ENCODE data around the gene ISM1.
"Not testable (repeated sequence)": the region's sequence is repeated elsewhere in the genome, so short reads cannot be mapped to it uniquely, and the experiment has no call there.

Gene ISM1

DNA sequence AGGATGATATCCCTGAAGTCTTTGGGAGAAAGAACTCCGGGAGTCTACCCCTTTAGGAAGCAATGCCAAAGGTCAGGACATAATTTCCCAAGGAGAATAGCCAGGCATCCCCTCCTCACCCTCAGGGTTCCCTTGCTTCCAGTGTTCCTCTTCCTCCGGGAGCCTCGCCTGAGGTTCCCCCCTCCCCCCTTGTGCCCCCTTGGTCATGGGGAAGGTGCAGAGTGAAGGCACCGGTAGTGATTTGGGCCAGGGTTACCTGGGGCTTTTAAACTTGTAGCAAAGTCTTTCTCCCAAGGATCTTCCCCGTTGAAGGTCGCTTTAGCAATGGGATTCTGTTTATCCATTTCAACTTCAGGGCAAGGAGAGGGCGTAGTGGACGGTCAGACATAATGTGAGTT lies 1.2 kb downstream of the ISM1 start:
- no peak for DNase-seq

DNA sequence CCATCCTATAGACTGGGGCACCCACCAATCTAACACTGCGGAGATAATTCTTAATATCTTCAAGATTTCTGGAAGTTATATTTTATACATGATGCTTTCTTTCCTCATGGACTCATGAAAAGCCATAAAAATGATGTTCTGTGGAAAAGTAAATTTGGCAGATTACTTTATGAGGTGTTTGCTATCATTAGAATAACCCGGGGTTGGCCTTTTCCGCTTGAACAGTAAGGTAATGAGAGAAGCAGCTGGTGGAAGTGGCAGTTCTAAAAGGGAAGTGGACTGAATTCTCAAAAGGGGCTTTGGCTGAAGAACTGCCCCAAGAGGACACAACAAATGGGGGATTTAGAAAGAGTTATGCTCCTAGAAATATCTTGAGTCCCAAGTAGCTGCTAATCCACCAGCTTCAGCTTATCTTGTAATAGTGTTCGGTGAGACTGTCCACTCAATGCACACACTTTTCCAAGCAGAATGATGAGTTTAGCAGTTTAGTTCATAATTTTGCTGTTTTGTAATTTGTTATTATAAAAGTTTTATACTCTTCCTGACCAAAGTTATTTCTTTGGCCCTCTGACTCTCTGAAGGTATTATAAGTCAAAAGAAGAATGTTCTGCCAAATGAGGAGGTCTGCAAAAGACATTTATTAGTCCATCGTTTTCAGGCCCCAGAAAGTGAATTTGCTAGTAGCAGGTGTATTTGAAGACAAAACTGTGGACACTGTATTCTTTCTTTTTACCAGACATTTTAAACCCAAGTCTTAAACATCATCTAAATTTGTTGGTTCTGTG lies 2.9 kb downstream of the ISM1 start:
- no peak for DNase-seq

DNA sequence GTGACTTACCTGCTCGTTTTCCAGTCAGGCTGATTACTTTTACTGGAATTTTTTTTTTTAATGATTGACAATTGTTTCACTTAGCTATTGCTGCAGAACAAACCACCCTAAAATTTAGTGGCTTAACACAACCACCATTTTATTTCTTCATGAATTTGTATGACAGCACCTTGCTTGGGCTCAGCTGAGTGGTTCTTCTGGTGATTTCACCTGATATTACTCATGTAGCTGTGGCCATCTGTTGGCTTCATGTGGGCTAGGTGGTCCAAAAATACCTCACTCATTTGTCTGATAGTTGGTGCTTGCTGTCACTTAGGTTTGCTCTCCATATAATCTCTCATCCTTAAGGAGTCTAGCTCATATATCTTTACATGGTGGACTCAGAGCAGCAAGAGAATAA lies 5.3 kb downstream of the ISM1 start:
- no peak for DNase-seq

DNA sequence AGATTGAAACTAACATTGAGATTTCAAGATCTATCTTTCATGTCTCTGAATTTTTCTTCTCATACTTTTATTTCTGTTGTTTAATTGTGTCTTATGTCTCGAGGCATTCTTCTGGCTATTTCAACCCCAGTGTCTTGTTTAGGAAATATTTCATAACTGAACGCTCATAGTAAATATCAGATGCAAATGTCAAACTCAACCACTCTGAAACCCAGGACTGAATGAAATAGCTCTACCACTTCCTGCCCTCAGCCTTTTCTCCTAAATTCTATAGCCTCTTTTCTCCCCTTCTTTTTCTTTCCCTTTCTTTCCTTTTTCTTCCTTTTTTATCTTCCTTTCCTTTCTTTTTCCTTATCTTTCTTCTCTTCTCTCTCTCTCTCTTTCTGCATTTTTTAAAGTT lies 7.7 kb downstream of the ISM1 start:
- DNase-seq, result no peak

DNA sequence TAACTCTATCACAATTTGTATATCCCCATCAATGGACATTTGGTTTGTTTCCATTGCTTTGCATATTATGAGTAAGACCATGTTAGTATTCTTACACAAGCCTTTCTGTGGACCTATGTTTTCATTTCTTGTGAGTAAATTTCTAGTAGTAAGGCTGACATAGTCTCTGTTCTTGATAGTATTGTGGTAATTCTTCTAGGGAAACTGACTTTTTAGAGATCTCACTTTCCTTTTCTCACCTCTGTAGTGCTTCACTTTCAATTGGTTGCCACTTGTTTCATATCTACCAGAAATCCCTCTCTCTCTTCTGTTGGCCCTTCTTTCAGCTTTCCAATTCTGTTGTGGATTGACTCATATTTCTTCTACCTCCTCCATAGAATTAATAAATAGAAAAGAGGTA lies 8.5 kb downstream of the ISM1 start:
- DNase-seq, result no peak

DNA sequence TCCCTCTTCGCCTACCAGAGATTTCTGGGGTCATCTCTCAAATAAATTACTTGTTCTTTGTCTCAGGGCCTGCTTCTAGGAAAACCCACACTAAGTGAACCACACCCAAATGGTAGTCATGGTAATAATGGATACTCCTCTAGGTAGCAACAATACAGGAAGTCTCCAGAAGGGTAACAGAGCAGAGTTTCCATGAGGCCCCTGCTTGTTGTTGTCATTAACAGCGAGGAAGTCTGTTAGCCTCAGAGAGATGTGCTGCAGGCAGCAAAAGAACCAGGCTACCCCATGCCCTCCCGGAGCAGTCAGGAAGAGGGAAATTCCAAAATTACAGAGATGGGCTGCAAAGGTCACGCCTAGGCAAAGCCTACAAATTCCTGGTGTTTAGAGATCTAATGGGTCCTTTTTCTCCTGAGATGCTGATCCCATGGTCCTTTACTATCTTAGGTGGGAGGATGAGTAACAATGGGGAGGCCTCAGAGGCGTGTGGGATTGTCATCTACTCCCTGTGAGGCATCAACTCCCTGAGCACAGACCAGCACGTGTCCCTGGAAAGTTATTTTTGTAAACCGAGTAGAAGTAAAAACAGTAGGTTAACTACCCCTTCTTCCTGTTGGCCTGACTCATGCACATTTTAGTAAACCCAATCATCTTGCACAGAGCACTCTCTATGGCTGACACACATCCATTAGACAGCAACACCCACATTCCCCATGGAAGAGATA lies 10.1 kb downstream of the ISM1 start:
- peak; percentile 8 for DNase-seq

DNA sequence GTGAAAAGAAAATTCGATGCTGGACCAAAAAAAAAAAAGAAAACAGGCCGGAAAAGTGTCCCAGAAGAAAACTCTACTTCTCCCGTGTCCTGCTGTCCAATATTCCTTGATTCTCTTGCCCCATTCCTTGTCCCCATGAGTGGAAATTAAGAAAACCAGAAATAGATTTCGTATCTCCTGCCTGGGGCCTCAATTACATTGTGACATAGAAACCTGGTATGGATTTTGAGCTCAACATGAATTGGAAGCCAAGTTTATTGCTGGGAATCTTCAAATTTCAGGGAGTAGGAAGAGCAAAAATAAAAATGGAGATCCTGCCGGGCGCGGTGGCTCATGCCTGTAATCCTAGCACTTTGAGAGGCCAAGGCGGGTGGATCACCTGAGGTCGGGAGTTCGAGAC lies 11.9 kb downstream of the ISM1 start:
- no peak for DNase-seq

DNA sequence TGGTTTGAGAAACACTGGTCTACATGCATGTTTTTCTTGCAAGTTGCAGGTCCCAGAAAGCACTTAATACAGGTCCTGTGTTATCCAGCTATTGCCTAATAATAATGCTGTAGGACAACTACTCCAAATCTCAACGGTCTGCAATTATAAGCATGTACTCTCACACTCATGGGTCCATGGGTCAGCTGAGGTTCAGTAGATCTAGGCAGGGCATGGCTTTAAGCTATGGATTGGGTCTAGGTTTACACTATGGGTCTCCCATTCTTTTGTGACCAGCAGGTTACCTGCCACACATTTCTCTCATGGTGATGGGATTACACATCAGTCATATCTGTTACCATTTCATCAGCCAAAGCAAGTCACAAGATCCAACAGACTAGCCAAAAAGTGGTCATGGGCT lies 13.9 kb downstream of the ISM1 start:
- no peak for DNase-seq

DNA sequence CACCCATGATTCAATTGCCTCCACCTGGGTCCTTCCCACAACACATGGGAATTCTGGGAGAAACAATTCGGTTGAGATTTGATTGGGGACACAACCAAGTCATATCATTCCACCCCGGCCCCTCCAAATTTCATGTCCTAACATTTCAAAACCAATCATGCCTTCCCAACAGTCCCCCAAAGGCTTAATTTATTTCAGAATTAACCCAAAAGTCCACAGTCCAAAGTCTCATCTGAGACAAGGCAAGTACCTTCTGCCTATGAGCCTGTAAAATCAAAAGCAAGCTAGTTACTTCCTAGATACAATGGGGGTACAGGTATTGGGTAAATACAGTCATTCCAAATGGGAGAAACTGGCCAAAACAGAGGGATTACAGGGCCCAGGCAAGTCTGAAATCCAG lies 15.3 kb downstream of the ISM1 start:
- DNase-seq, result not testable (repeated sequence)

DNA sequence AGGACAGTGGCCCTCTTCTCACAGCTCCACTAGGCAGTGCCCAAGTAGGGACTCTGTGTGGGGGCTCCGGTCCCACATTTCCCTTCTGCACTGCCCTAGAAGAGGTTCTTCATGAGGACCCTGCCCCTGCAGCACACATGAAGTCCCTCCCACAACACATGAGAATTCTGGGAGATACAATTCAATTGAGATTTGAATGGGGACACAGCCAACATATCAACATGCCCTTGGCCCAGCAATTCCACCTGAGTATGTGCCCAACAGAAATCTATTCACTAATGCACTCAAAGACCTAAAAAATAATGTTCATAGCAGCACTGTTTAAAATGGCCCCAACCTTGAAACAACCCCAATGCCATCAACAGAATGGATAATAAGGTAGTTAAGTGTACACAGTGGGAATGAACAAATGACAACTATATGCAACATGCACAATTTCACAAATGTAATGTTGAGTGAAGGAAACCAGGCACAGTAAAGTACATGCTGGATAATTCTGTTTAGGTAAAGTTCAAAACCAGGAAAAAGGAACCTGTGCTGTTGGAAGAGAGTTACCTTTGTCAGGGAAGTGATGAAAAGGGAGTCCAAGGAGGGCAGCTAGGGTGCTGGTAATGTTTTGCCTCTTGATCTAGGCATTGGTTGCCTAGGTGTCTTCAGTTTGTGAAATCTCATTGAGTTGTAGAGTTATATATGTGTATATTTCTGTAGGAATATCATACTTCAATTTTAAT lies 16.1 kb downstream of the ISM1 start:
- DNase-seq, result no peak

DNA sequence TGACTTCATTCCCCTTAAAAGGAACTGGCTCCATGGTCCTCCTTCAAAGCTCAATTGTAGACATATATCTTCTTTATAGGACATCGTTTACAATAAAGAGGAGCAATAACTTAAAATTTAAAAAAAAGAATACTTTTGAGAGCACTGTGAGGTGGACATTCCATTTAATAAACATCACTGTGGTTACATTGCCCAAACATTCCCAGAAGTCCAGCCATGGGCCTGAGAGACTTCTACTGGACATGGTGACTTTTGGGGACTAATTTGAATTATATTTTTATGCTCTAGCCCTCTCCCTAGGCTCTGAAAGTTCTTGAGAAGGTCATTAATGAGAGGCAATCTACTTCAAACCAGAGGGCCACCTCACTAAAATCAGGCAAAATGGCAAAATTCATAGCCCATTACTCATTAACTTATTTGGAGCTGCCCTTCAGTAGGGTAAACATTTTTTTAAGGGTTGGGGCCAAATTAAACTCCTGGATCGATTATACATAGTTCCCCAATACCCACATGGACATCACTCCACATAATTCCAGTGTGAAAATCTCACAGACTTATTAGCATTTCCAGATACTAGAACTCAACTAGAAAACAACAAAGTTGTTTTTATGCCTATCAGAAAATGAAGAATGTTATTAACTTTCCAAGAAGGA lies 17.1 kb downstream of the ISM1 start:
- no peak for DNase-seq

DNA sequence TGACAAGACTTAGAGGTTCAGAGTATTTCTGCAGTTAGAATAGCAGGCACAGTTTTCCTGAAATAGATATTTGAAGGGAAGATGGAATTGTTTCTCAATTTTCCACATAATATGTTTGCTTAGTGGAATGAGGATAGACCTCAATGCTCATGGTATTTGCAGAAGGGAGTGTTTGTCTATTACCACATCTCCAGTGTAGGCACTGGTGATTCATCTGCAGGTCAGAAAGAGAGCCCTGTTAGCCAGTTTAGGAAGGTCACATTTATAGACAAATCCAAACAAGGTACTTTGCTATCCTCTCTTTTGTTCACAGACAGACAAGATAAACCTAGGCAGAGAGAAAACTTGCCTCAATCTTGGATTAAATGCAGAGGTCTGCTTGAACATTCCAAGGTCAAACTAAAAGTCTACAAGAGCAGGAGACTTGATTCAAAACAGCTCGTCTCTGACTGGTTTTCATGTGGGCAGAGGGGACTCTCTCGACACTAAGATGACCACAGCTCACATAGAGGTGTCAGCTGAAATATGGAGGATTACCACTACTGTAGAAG lies 22.8 kb downstream of the ISM1 start:
- DNase-seq, result no peak

DNA sequence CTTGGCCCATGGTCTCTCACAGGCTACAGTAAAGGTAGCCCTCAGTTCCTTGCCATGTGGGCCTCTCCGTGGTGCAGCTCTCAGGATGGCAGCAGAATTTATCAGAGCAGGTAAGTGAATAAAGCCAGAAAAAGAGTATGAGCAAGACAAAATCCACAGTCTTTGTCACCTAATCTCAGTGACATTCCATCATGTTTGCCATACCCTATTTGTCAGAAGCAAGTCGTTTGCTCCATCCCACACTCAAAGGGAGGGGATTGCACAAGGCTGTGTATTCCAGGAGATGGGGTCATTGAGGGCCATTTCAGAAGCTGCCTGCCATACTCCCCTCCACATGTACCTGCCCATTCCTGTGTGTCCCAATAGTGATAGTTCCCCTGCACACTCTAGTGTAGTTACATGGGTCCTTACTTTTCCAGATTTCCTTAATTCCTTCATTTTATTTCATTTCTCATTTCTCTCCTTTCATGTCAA lies 24.2 kb downstream of the ISM1 start:
- DNase-seq, result no peak

DNA sequence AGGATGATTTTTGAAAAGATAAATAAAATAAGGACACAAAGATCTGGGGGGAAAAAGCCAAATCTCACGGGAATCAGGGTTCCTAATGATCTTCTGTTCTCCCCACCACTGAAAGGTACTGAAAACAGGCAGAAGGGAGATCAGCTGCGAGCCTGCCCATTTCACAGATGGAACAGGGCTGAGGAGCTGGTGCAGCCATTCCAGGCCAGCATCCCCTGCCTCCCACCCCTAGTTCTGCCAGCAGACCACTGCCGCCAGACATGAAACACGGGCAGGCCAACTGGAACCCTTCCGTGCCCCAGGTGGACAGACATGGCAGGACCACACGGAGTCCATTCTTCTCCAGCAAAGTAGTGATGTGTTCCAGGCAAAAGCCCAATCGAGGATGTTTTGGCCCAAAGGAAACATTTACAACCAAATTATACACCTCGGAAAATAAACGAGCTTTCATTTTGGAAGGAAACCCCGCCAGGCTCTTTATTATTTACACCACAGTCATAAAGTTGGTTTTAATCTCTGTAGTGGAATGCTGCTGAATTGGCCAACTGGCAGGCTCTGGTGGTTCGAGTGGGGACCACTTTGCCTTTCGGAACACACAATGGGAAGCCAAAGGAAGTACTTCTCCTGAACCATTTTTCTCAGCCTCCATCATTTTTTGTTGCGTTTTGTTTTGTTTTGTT lies 28.2 kb downstream of the ISM1 start:
- no peak for DNase-seq

DNA sequence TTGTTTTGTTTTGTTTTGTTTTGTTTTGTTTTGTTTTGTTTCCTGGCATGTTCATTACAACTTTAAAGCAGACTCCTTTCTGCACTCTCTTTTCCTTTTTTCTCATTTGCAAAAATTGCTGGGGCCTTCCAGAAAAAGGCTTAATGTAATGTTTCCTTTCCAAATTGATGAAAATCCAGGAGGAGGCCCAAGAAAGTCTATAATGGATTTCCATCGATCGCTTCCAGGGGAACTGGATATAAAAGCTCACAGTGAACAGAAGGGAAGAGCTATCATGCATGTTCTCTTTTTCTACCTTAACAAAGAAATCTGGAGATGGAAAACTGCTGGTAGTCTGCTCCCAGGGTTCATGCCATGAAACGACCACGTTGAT lies 28.7 kb downstream of the ISM1 start:
- no peak for DNase-seq

DNA sequence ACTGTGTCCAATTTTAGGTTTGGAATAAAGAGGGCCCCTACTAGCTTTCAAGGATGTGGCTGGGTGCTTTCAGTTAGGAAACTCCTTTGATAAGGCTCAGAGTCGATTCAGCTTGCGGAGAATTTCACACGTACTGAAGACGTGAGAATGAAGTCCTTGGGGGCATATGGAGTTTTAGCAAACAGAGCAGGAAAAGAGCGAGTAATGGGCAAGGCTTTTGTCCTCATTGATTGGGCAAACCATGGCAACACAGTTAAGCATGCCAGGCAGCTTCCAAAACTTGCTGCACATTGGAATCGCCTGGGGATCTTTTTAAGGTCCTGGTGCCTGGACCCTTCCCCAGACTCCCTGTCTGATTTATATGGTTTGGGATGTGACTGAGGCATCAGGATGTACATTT lies 29.2 kb downstream of the ISM1 start:
- no peak for DNase-seq

DNA sequence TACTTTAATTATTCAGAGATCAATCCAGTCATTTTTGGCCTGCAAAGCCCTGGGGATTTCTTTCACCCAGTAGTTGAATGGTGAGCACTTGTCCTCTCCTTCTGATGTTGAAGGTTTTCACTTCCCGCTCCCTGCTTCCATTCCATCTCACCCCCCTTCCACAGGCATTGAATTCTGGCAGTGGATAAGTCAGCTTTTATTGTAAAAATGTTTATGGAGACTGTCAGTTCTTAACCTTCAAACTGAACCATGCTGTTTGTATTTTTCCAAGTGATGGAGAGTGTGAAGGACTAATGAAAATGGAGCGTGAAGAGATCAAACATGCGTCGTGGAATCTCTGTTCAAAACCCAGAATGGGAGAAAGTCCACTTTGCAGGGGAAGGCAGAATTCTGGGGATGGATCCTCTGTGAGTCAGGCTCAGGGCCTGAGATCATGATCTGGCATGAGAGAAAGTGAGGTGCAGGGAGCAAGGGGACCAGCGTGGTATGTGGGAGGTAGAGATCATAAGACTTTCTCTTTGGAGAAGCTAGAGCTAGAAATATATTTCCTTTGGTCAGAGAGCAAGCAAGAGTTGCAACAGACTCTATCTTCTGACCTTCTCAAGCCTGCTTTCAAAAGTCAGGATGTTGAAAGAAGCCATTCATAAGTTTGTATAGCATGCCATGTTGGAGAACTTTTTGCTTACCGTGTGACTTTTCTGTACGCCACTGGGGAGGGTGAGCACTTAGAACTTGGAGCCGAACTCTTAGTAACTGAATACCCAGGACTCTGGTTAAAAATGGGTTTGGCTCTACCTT lies 30.2 kb downstream of the ISM1 start:
- peak; percentile 60 for DNase-seq

DNA sequence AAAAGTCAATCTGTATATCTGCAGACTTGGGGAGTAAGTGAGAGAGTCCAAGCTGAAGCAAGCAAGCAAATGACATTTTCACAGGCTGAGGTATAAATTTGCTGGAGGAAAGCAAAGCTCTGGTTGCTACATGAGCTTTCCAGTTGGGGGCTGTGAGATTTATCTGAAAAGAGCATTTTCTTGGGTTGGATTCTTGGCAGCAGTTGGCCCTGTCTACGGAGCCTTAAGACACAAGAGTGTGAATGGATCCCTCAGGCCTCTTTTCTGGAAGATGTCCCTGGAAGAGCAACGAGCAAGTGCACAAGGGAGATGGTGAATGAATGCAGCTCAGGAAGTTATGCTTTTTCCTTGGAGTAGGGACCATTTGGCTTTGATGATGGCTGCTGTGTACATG lies 30.8 kb downstream of the ISM1 start:
- no peak for DNase-seq

DNA sequence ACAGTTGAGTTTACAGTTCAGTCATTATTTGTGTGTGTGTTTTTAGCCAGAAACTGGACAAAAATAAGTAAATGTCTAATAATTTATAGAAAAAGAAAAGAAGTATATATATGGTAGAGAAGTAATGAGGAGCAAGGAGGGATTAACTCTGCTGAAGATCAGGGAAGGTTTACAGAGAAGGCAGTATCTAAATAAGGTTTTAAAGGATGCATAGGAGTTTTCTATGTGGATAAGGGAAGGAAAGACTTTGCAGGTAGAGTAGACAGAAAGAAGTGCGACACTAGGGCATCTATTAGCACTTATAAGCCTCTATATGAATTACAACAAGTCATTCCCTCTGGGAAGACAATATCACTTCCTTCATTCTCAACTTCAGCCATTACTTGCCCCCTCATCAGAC lies 34.3 kb downstream of the ISM1 start:
- DNase-seq, result no peak

DNA sequence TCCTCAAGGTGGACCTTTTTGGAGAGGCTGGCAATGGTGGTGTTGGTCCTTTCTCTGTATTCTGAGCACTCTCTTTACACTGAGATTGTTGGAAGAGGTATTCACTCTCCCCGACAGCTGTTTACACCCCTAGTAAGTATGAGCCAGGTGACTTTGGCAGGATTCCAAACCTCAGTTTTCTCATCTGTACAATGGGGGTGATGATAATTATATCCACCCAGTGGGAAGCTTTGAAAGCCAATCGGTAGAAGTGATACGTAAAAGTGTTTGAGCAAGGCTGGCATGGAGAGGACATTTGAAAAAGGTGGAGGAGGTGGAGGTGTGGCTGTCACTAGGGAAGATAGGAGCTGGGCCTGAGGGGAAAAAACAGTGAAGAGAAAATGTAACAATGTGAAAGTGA lies 35.5 kb downstream of the ISM1 start:
- DNase-seq, result no peak

DNA sequence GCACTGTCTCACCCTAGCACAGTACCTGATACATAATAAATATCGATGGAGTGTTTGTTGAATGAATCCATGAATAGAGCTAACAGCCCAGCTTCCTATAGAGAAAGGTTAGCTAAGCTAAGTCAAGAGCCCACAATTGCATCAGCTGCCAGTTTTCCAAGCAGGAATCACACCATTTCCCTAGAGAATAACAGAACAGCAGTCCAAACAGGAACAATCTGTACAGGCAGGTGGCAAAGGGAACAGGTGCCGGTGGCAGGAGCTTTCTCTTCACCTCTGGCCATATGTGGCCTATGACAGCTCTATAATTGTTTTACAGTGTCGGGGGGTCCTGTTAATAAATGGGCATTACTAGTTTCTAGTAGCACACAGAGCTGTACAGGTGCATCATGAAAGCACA lies 38.8 kb downstream of the ISM1 start:
- no peak for DNase-seq

Measured in inflammatory macrophage treated with lipopolysaccharide for 4 hours (primary cell).